Measurements from ENCODE around the gene FBXO46. TPM values are rescaled to one million over a fixed set of nuclear protein-coding genes. Genes with fewer than 3 reads are reported as not detected.

Gene FBXO46
- total and polyA plus RNA-seq, 2 of the 4 experiments (the other 2 are of a cell fraction): 3.0 to 6.8 TPM

DNA sequence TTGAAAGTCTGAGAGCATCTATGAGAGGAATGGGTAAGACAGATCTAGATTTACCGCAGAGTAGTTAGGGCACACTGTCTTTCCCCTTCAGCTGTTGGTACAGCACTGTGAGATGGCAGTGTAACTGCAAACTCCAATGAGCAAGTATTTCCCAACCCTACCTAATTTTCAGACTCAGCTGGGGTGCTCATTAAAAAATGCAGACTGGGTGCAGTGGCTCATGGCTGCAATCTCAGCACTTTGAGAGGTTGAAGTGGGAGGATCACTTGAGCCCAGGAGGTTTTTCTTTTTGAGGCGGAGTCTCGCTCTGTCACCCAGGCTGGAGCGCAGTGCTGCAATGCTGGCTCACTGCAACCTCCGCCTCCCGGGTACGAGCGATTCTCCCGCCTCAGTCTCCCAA lies 25.6 kb downstream of the FBXO46 start:
- Histone ChIP-seq H3K14ac (replicated peaks; ENCODE audit: low read depth, low read length) (no peak overlapping the region), H2BK120ac (ENCODE audit: low read depth, low read length) (no peak overlapping the region), H3K27ac (ENCODE audit: insufficient read depth, low read length) (no peak overlapping the region), H3K56ac (ENCODE audit: extremely low read depth, insufficient read depth, low read length) (no peak overlapping the region), H2BK15ac (ENCODE audit: low read depth, low read length) (no peak overlapping the region), H2BK5ac (ENCODE audit: low read depth, low read length, poor library complexity, severe bottlenecking) (no peak overlapping the region), H4K5ac (ENCODE audit: low read depth, low read length) (no peak overlapping the region), H3K23ac (ENCODE audit: low read depth, low read length) (no peak overlapping the region), H3K4me2 (ENCODE audit: low read depth, low read length) (no peak overlapping the region), H3K27me3 (ENCODE audit: control insufficient read depth, insufficient read depth, low read length) (no peaks in the 10 kb centered on the region), H3K36me3 (ENCODE audit: control insufficient read depth, insufficient read depth, low read length) (peaks cover 24% of the 10 kb centered on the region), H4K8ac (ENCODE audit: low read depth in 2 of 2, low read length in 2 of 2) (no peak overlapping the region), H3K18ac (ENCODE audit: low read depth, low read length) (no peak overlapping the region), H4K91ac (ENCODE audit: insufficient read depth, low read depth, low read length) (no peak overlapping the region), H3K4me3 (ENCODE audit: insufficient read depth, low read depth, low read length) (no peak overlapping the region), H3K4ac (ENCODE audit: low read depth, low read length) (no peak overlapping the region), H4K20me1 (ENCODE audit: insufficient read depth, low read length) (no peaks in the 10 kb centered on the region), H2AK5ac (ENCODE audit: low read depth, low read length) (no peak overlapping the region), H3K9me3 (ENCODE audit: control insufficient read depth, insufficient read depth, low read length) (no peaks in the 10 kb centered on the region), H3K4me1 (ENCODE audit: control insufficient read depth, insufficient read depth, low read length) (no peaks in the 10 kb centered on the region), H2AFZ (replicated peaks; ENCODE audit: low read length, poor library complexity) (no peak overlapping the region), H2BK20ac (ENCODE audit: low read depth, low read length) (no peak overlapping the region), H2AK9ac (replicated peaks; ENCODE audit: low read depth, low read length, poor library complexity) (no peak overlapping the region), H3K9ac (ENCODE audit: low read depth, low read length) (no peak overlapping the region), H3K9me1 (ENCODE audit: insufficient read depth, low read length) (no peaks in the 10 kb centered on the region), H3K79me1 (ENCODE audit: low read depth in 1 of 2, low read length in 2 of 2) (peaks cover under 1% of the 10 kb centered on the region in 2 experiments; a peak in 2 of 4 replicates)
- no peak for ATAC-seq (ENCODE audit: low read depth)
- no peak for TF ChIP-seq ELK1 (IDR thresholded peaks at IDR 0.05; ENCODE audit: borderline replicate concordance, low read depth, low read length)
- TF ChIP-seq USF2 (IDR thresholded peaks at IDR 0.05; ENCODE audit: low read depth, low read length): no peak
- in situ Hi-C loops (cut with MboI; ENCODE audit: low sequenced_read_pairs) (no loop called here), dilution Hi-C loops (cut with HindIII; ENCODE audit: low sequenced_read_pairs, unreplicated experiment) (no loop called here), intact Hi-C loops (cut with micrococcal nuclease) (no loop called here)
- no peak for DNase-seq
- POLR2A ChIA-PET (ENCODE audit: unreplicated experiment): no interaction called here
- BruUV-seq (replicated peaks): no TSS peak
- 100% methylated on average over 4 of the region's 9 CpGs; no CpG with 5 or more reads in 1 of the 2 experiments for WGBS, 2 experiments (ENCODE audit: extremely low coverage in 2 of 2, insufficient read length in 1 of 2)
- CTCF ChIA-PET: interaction anchor here (0.6 kb wide), 1 partner anchor 94 kb away, joined by 3 read pairs; no protein-coding TSS in a partner anchor

Measured in IMR-90 (cell line).